Dermis lymphatic vessel endothelial cell (primary cell): ENCODE data around the gene SLC35F4. TPM values are rescaled to one million over a fixed set of nuclear protein-coding genes. Genes with fewer than 3 reads are reported as not detected.

Experiments
- total RNA-seq: library from RNA; depleted of rRNA; stranded (reverse); fragments of >200 nt; gene quantifications from 2 replicates; pipeline ENCODE4 v1.2.1, GENCODE V29; 2014

SLC35F4 gene
- not detected in 2 replicates for total RNA-seq

GRCh38 chr14:57865403-57866198 lies at the start of gene SLC35F4:
TSS of gene SLC35F4 (minus strand) at chr14:57866092.

